HCT116 (cell line): Measurements from ENCODE around the gene ZNF521. TPM values are rescaled to one million over a fixed set of nuclear protein-coding genes. Genes with fewer than 3 reads are reported as not detected.

ENCODE experiments used
- ATAC-seq: fragments of 200-7000 bp; cut with Tn5 transposase; 2 replicates; pipeline ENCODE4 v1.9.1; 2020; ENCODE audit warnings: mild to moderate bottlenecking, moderate library complexity
- BruUV-seq: library from RNA; stranded (reverse); fragments of 400-500 nt; replicated peaks from 2 replicates; lab custom pipeline; 2021; lab: Mats Ljungman, UMichigan
- CTCF ChIA-PET: fragments of 300-600 bp; sonication (Branson Sonifier 250); formaldehyde crosslinking; loops from one replicate; lab custom pipeline; 2021; ENCODE audit warnings: antibody characterized with exemption; lab: Charles Lee
- POLR2A ChIA-PET: fragments of 300-600, 350-600 bp; sonication (Branson Sonifier 250); formaldehyde crosslinking; loops from one replicate; lab custom pipeline; 2021; ENCODE audit warnings: antibody characterized with exemption; lab: Charles Lee
- RAD21 ChIA-PET, 2 experiments: fragments of 300-600 bp; sonication (Branson Sonifier 250); formaldehyde crosslinking; loops; one replicate each; lab custom pipeline; 2023; ENCODE audit warnings: low total read pairs in 2 of 2; ENCODE audit not compliant: uncharacterized antibody in 2 of 2, unreplicated experiment in 2 of 2, low non-redundant PET in 1 of 2; lab: Charles Lee
- DNase-seq: peaks from one replicate; pipeline ENCODE4 v3.0.0-alpha.2; 2010; ENCODE audit warnings: low read depth, low spot score
- H2AFZ ChIP-seq: fragments of 200-600 bp; shearing (Covaris generic), sonication (generic); 2 replicates; pipeline ENCODE4 v1.6.1; 2017; ENCODE audit warnings: low read depth, mixed run types, mixed read lengths, antibody characterized with exemption, low read length; ENCODE audit not compliant: poor library complexity, severe bottlenecking
- H3K27ac ChIP-seq: 2 replicates; pipeline ENCODE4 v1.5.1; 2012; ENCODE audit warnings: low read depth, low read length
- H3K27me3 ChIP-seq: fragments of 200-600 bp; sonication (generic); 2 replicates; pipeline ENCODE4 v1.6.1; 2016; ENCODE audit warnings: mixed run types, low read length, mixed read lengths; ENCODE audit not compliant: insufficient read depth
- H3K36me3 ChIP-seq, 2 experiments: fragments of 200-500 bp in 1 of 2; fragments of 200-600 bp in 1 of 2; sonication (Bioruptor generic) in 1 of 2; sonication (generic) in 1 of 2; 2 replicates each; pipeline versions ENCODE4 v1.5.1 to v1.6.1; 2014 to 2016; ENCODE audit warnings: low read length in 2 of 2, inconsistent platforms in 1 of 2, mixed read lengths in 1 of 2, mixed run types in 1 of 2; ENCODE audit not compliant: insufficient read depth in 2 of 2, control insufficient read depth in 1 of 2
- H3K4me1 ChIP-seq, 2 experiments: fragments of 200-600 bp in 1 of 2; sonication (generic) in 1 of 2; 2 replicates each; pipeline versions ENCODE4 v1.5.1 to v1.6.1; 2012 to 2017; ENCODE audit warnings: low read length in 2 of 2, inconsistent platforms in 1 of 2, mild to moderate bottlenecking in 1 of 2, mixed read lengths in 1 of 2, mixed run types in 1 of 2, moderate library complexity in 1 of 2; ENCODE audit not compliant: insufficient read depth in 2 of 2, control insufficient read depth in 1 of 2
- H3K4me2 ChIP-seq: fragments of 200-600 bp; sonication (generic); 2 replicates; pipeline ENCODE4 v1.6.1; 2017; ENCODE audit warnings: mixed run types, low read length, mixed read lengths
- H3K4me3 ChIP-seq, 2 experiments: fragments of 200-600 bp in 1 of 2; sonication (generic) in 1 of 2; replicated peaks in 1 of 2; 2 replicates each; pipeline ENCODE4 v1.5.1; 2011 to 2016; ENCODE audit warnings: low read length in 2 of 2, control low read depth in 1 of 2, low read depth in 1 of 2, mild to moderate bottlenecking in 1 of 2, mixed read lengths in 1 of 2, mixed run types in 1 of 2
- H3K79me2 ChIP-seq: fragments of 200-600 bp; sonication (generic); 2 replicates; pipeline ENCODE4 v1.6.1; 2017; ENCODE audit warnings: mild to moderate bottlenecking, mixed run types, low read length, moderate library complexity, mixed read lengths; ENCODE audit not compliant: insufficient read depth
- H3K9ac ChIP-seq: fragments of 200-600 bp; sonication (generic); 2 replicates; pipeline ENCODE4 v1.6.1; 2016; ENCODE audit warnings: low read length, mixed read lengths
- H3K9me2 ChIP-seq: fragments of 200-600 bp; sonication (generic), shearing (Covaris generic); 2 replicates; pipeline ENCODE4 v1.6.1; 2017; ENCODE audit warnings: mixed run types, mild to moderate bottlenecking, moderate library complexity; ENCODE audit not compliant: insufficient read depth
- H3K9me3 ChIP-seq, 2 experiments: fragments of 200-500 bp in 1 of 2; fragments of 200-600 bp in 1 of 2; sonication (Bioruptor generic) in 1 of 2; sonication (generic) in 1 of 2; 2 replicates each; pipeline ENCODE4 v1.6.1; 2014 to 2017; ENCODE audit warnings: low read length in 2 of 2, mixed read lengths in 2 of 2, inconsistent platforms in 1 of 2, low read depth in 1 of 2, mild to moderate bottlenecking in 1 of 2, mixed run types in 1 of 2, moderate library complexity in 1 of 2; ENCODE audit not compliant: control insufficient read depth in 1 of 2, insufficient read depth in 1 of 2
- H4K20me1 ChIP-seq: fragments of 200-600 bp; sonication (generic), shearing (Covaris generic); 2 replicates; pipeline ENCODE4 v1.6.1; 2017; ENCODE audit warnings: mixed run types, mild to moderate bottlenecking, moderate library complexity; ENCODE audit not compliant: insufficient read depth
- CBX3 ChIP-seq: IDR thresholded peaks from 2 replicates; pipeline ENCODE4 v1.6.1; 2012; ENCODE audit warnings: low read depth
- CEBPB ChIP-seq: IDR thresholded peaks from 2 replicates; pipeline ENCODE4 v1.6.1; 2012; ENCODE audit warnings: low read depth
- ELF1 ChIP-seq: IDR thresholded peaks from 2 replicates; pipeline ENCODE4 v1.6.1; 2012; ENCODE audit warnings: low read depth, borderline replicate concordance
- FOSL1 ChIP-seq: IDR thresholded peaks from 2 replicates; pipeline ENCODE4 v1.6.1; 2012; ENCODE audit warnings: low read depth
- JUND ChIP-seq: IDR thresholded peaks from 2 replicates; pipeline ENCODE4 v1.6.1; 2012
- POLR2AphosphoS5 ChIP-seq: IDR thresholded peaks from 2 replicates; pipeline ENCODE4 v1.6.1; 2011; ENCODE audit warnings: mild to moderate bottlenecking, low read depth, low read length, moderate library complexity
- RAD21 ChIP-seq: IDR thresholded peaks from 2 replicates; pipeline ENCODE4 v1.6.1; 2012; ENCODE audit warnings: low read depth, mild to moderate bottlenecking
- SP1 ChIP-seq: IDR thresholded peaks from 2 replicates; pipeline ENCODE4 v1.6.1; 2012; ENCODE audit warnings: low read depth
- SRF ChIP-seq: IDR thresholded peaks from 2 replicates; pipeline ENCODE4 v1.6.1; 2012; ENCODE audit warnings: low read depth
- ZFX ChIP-seq: fragments of 450-650 bp; IDR thresholded peaks from 2 replicates; pipeline ENCODE4 v1.6.1; 2017
- ZNF274 ChIP-seq: fragments of 200-500 bp; sonication (Bioruptor generic); IDR thresholded peaks from 2 replicates; pipeline ENCODE4 v1.6.1; 2014; ENCODE audit warnings: mild to moderate bottlenecking, low read depth, low read length, inconsistent platforms
- intact Hi-C: fragments of 100-400 bp; cut with micrococcal nuclease; formaldehyde crosslinking; loops from 2 replicates; pipeline ENCODE4 v1.10.0; 2022
- total RNA-seq: library from RNA; stranded (reverse); gene quantifications from one replicate; pipeline ENCODE4 v1.2.1, GENCODE V29; 2021; ENCODE audit not compliant: unreplicated experiment
- TF ChIP-seq, protein P1 (sequence below), 3 experiments: fragments of 200-600 bp in 1 of 3; sonication (generic) in 1 of 3; IDR thresholded peaks in 2 of 3; conservative IDR thresholded peaks in 1 of 3; 2 replicates each; pipeline ENCODE4 v1.5.1; 2012 to 2017; ENCODE audit warnings: low read depth in 2 of 3, low read length in 2 of 3, antibody characterized with exemption in 1 of 3, borderline replicate concordance in 1 of 3, control low read depth in 1 of 3, mild to moderate bottlenecking in 1 of 3, mixed read lengths in 1 of 3, mixed run types in 1 of 3, moderate library complexity in 1 of 3; ENCODE audit not compliant: insufficient read depth in 1 of 3
- TF ChIP-seq, protein P2 (sequence below): IDR thresholded peaks from 2 replicates; pipeline ENCODE4 v1.6.1; 2012
- TF ChIP-seq, protein P3 (sequence below): IDR thresholded peaks from 2 replicates; pipeline ENCODE4 v1.6.1; 2012

Gene ZNF521
- total RNA-seq, 1 experiment from 2014 or later: 0.10 TPM

DNA sequence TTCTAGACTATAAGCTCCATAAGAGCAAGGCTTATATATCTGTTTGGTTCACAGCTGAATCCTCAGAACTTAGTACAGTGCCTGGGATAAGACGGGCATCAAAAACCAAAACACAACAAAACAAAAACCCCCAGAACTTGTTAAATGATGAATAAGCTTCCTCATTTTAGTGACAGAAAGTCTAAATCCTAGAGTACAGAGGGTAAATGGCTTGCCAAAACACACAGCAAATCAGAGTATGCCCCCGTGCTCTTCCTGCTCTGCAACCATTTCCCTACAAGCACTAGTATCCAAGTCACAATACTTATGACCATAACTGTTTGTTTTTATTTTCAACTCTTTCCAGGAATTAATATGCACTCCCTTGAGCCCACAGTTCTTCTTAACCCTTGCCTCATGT is 10.1 kb downstream of the ZNF521 start:
- TF ChIP-seq CEBPB: no peak
- TF ChIP-seq, protein P1, sequence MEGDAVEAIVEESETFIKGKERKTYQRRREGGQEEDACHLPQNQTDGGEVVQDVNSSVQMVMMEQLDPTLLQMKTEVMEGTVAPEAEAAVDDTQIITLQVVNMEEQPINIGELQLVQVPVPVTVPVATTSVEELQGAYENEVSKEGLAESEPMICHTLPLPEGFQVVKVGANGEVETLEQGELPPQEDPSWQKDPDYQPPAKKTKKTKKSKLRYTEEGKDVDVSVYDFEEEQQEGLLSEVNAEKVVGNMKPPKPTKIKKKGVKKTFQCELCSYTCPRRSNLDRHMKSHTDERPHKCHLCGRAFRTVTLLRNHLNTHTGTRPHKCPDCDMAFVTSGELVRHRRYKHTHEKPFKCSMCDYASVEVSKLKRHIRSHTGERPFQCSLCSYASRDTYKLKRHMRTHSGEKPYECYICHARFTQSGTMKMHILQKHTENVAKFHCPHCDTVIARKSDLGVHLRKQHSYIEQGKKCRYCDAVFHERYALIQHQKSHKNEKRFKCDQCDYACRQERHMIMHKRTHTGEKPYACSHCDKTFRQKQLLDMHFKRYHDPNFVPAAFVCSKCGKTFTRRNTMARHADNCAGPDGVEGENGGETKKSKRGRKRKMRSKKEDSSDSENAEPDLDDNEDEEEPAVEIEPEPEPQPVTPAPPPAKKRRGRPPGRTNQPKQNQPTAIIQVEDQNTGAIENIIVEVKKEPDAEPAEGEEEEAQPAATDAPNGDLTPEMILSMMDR (IDR thresholded peaks at IDR 0.05 in 2 of 3, conservative IDR thresholded peaks at IDR 0.05 in 1 of 3; ENCODE audit: borderline replicate concordance in 1 of 3, insufficient read depth in 1 of 3, low read depth in 2 of 3, low read length in 2 of 3): no peak
- TF ChIP-seq FOSL1: no peak
- Histone ChIP-seq H3K4me1 (no peaks in the 10 kb centered on the region), H3K9me3 (no peaks in the 10 kb centered on the region), H3K79me2 (no peaks in the 10 kb centered on the region), H3K27me3 (peaks cover 15% of the 10 kb centered on the region), H3K4me3 (no peak overlapping the region), H3K36me3 (no peaks in the 10 kb centered on the region), H3K4me2 (no peak overlapping the region), H3K9me2 (no peaks in the 10 kb centered on the region), H4K20me1 (no peaks in the 10 kb centered on the region), H2AFZ (no peak overlapping the region), H3K9ac (no peak overlapping the region), H3K27ac (no peak overlapping the region)
- BruUV-seq: no TSS peak
- intact Hi-C loops: no loop called here
- DNase-seq (no peak), ATAC-seq (no peak)
- POLR2A ChIA-PET: no interaction called here
- CTCF ChIA-PET: no interaction called here
- RAD21 ChIA-PET: no interaction called here

DNA sequence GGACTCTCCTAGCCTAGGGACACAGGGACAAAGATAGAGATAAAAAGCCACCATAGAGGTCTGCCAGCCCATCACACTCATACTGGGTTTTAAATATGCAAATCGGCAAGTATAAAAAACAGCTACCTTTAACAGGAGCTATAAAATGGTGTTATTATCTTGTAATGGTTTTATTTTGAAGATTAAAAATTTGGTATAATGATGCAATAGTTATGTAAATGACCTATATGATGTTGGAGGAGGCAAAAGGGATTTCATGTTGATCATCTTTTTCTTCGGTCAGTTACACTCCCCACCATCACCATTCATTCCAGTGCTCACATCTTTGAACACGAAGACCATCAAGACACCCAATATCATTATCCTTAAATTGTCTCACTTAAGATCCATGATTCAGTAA is 11.2 kb downstream of the ZNF521 start:
- H3K4me1 ChIP-seq: no peaks in the 10 kb centered on the region
- no peaks in the 10 kb centered on the region for H3K79me2 ChIP-seq
- ChIA-PET POLR2A (no interaction called here), RAD21 (no interaction called here), CTCF (no interaction called here)
- H3K4me3 ChIP-seq: no peak overlapping the region
- H3K27me3 ChIP-seq: peaks cover 14% of the 10 kb centered on the region
- H3K36me3 ChIP-seq: no peaks in the 10 kb centered on the region
- H3K4me2 ChIP-seq: no peak overlapping the region
- no peaks in the 10 kb centered on the region for H3K9me3 ChIP-seq
- no peak overlapping the region for H3K27ac ChIP-seq
- intact Hi-C loops: no loop called here
- TF ChIP-seq, protein P2, sequence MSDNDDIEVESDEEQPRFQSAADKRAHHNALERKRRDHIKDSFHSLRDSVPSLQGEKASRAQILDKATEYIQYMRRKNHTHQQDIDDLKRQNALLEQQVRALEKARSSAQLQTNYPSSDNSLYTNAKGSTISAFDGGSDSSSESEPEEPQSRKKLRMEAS: no peak
- TF ChIP-seq RAD21: no peak
- TF ChIP-seq, protein P1 (IDR thresholded peaks at IDR 0.05 in 2 of 3, conservative IDR thresholded peaks at IDR 0.05 in 1 of 3; ENCODE audit: borderline replicate concordance in 1 of 3, insufficient read depth in 1 of 3, low read depth in 2 of 3, low read length in 2 of 3): no peak
- TF ChIP-seq ELF1: no peak
- no peak for TF ChIP-seq ZNF274
- TF ChIP-seq POLR2AphosphoS5: no peak
- no peak for TF ChIP-seq ZFX
- TF ChIP-seq JUND: no peak
- TF ChIP-seq SP1: no peak
- TF ChIP-seq CBX3: no peak
- TF ChIP-seq SRF: no peak
- TF ChIP-seq CEBPB: no peak
- TF ChIP-seq, protein P3, sequence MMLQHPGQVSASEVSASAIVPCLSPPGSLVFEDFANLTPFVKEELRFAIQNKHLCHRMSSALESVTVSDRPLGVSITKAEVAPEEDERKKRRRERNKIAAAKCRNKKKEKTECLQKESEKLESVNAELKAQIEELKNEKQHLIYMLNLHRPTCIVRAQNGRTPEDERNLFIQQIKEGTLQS: no peak
- no peak overlapping the region for H3K9ac ChIP-seq
- ATAC-seq: no peak
- no TSS peak for BruUV-seq
- H2AFZ ChIP-seq: no peak overlapping the region
- DNase-seq: no peak
- no peaks in the 10 kb centered on the region for H3K9me2 ChIP-seq
- H4K20me1 ChIP-seq: no peaks in the 10 kb centered on the region
